Measurements from ENCODE around the gene KLK14. TPM values are rescaled to one million over a fixed set of nuclear protein-coding genes. Genes with fewer than 3 reads are reported as not detected.

The KLK14 gene
- total and polyA plus RNA-seq, 2 experiments from 2014 or later, result 0.42 TPM; not detected in 1

GRCh38 chr19:51070334-51071094, 12.2 kb downstream of the KLK14 start:
- Histone ChIP-seq H3K4me1 (ENCODE audit: insufficient read depth) (peaks cover 10% of the 10 kb centered on the region; the same call in 1 of the 2 replicates), H3K79me2 (replicated peaks; ENCODE audit: insufficient read depth) (no peaks in the 10 kb centered on the region), H3F3A (replicated peaks; ENCODE audit: low read depth) (no peaks in the 10 kb centered on the region), H3K27ac (ENCODE audit: low read depth) (no peak overlapping the region), H3K4me2 (no peak overlapping the region), H3K9me2 (ENCODE audit: insufficient read depth) (peaks cover 21% of the 10 kb centered on the region), H2AFZ (no peak overlapping the region), H4K20me1 (replicated peaks; ENCODE audit: insufficient read depth) (no peaks in the 10 kb centered on the region), H3K27me3 (ENCODE audit: insufficient read depth) (no peaks in the 10 kb centered on the region), H3K4me3 (no peak overlapping the region), H3K36me3 (ENCODE audit: insufficient read depth) (no peaks in the 10 kb centered on the region; the same call in 1 of the 2 replicates)
- ATAC-seq (no peak), DNase-seq (ENCODE audit: low spot score) (no peak)
- Mint-ChIP-seq H3K9me3 (peaks cover 13% of the 10 kb centered on the region; the same call in 2 of the 3 replicates), H3K4me3 (no peak overlapping the region), H3K27ac (no peak overlapping the region), H3K36me3 (ENCODE audit: low read depth) (no peaks in the 10 kb centered on the region), H3K4me1 (peaks cover 4% of the 10 kb centered on the region; the same call in 2 of the 3 replicates), H3K27me3 (ENCODE audit: insufficient read depth, low read depth, poor library complexity) (no peaks in the 10 kb centered on the region)
- no peak for TF ChIP-seq CREB1 (CRISPR knock-in tag; IDR thresholded peaks at IDR 0.05; ENCODE audit: low read depth)
- TF ChIP-seq POLR2AphosphoS5 (IDR thresholded peaks at IDR 0.05; ENCODE audit: low read depth), result no peak
- no peak for TF ChIP-seq ZNF114 (CRISPR knock-in tag; IDR thresholded peaks at IDR 0.05)
- no peak for TF ChIP-seq NANOG (IDR thresholded peaks at IDR 0.05; ENCODE audit: borderline replicate concordance)
- TF ChIP-seq, protein P1, sequence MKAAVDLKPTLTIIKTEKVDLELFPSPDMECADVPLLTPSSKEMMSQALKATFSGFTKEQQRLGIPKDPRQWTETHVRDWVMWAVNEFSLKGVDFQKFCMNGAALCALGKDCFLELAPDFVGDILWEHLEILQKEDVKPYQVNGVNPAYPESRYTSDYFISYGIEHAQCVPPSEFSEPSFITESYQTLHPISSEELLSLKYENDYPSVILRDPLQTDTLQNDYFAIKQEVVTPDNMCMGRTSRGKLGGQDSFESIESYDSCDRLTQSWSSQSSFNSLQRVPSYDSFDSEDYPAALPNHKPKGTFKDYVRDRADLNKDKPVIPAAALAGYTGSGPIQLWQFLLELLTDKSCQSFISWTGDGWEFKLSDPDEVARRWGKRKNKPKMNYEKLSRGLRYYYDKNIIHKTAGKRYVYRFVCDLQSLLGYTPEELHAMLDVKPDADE (IDR thresholded peaks at IDR 0.05), result no peak
- no peak for TF ChIP-seq ZNF331 (CRISPR knock-in tag; IDR thresholded peaks at IDR 0.05; ENCODE audit: low read depth)
- no peak for TF ChIP-seq STAT1 (IDR thresholded peaks at IDR 0.05; ENCODE audit: unreplicated experiment)
- TF ChIP-seq, protein P2, sequence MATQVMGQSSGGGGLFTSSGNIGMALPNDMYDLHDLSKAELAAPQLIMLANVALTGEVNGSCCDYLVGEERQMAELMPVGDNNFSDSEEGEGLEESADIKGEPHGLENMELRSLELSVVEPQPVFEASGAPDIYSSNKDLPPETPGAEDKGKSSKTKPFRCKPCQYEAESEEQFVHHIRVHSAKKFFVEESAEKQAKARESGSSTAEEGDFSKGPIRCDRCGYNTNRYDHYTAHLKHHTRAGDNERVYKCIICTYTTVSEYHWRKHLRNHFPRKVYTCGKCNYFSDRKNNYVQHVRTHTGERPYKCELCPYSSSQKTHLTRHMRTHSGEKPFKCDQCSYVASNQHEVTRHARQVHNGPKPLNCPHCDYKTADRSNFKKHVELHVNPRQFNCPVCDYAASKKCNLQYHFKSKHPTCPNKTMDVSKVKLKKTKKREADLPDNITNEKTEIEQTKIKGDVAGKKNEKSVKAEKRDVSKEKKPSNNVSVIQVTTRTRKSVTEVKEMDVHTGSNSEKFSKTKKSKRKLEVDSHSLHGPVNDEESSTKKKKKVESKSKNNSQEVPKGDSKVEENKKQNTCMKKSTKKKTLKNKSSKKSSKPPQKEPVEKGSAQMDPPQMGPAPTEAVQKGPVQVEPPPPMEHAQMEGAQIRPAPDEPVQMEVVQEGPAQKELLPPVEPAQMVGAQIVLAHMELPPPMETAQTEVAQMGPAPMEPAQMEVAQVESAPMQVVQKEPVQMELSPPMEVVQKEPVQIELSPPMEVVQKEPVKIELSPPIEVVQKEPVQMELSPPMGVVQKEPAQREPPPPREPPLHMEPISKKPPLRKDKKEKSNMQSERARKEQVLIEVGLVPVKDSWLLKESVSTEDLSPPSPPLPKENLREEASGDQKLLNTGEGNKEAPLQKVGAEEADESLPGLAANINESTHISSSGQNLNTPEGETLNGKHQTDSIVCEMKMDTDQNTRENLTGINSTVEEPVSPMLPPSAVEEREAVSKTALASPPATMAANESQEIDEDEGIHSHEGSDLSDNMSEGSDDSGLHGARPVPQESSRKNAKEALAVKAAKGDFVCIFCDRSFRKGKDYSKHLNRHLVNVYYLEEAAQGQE (IDR thresholded peaks at IDR 0.05; ENCODE audit: unreplicated experiment), result no peak
- no peak for TF ChIP-seq EZH2phosphoT487 (IDR thresholded peaks at IDR 0.05; ENCODE audit: unreplicated experiment)
- no peak for TF ChIP-seq CTCF (conservative IDR thresholded peaks at IDR 0.05; ENCODE audit: low read depth in 2 of 2)
- no peak for TF ChIP-seq JUNB (IDR thresholded peaks at IDR 0.05; ENCODE audit: unreplicated experiment)
- no peak for TF ChIP-seq EZH2 (IDR thresholded peaks at IDR 0.05; ENCODE audit: low read depth, unreplicated experiment)
